Caco-2 (cell line): Measurements from ENCODE around the gene PROB1. TPM values are rescaled to one million over a fixed set of nuclear protein-coding genes. Genes with fewer than 3 reads are reported as not detected.

Source experiments
- BruUV-seq: library from RNA; stranded (reverse); fragments of 400-500 nt; replicated peaks from 2 replicates; lab custom pipeline; 2021; lab: Mats Ljungman, UMichigan
- CTCF ChIA-PET: fragments of 300-600 bp; sonication (Branson Sonifier 250); formaldehyde crosslinking; loops from one replicate; lab custom pipeline; 2022; ENCODE audit warnings: antibody characterized with exemption; lab: Charles Lee
- POLR2A ChIA-PET: fragments of 300-600 bp; sonication (Branson Sonifier 250); formaldehyde crosslinking; loops from one replicate; lab custom pipeline; 2022; ENCODE audit warnings: antibody characterized with exemption; lab: Charles Lee
- DNase-seq, 2 experiments: peaks; one replicate each; pipeline versions ENCODE4 v3.0.0 to v3.0.0-alpha.2; 2020 to 2022
- H3K27me3 ChIP-seq: replicated peaks from 2 replicates; pipeline ENCODE4 v1.6.0; 2011; ENCODE audit warnings: low read length; ENCODE audit not compliant: control insufficient read depth, insufficient read depth
- H3K36me3 ChIP-seq: 2 replicates; pipeline ENCODE4 v1.5.1; 2011; ENCODE audit warnings: low read length; ENCODE audit not compliant: control insufficient read depth, insufficient read depth
- H3K4me1 ChIP-seq: fragments of 250-450 bp; sonication (Bioruptor Pico); 2 replicates; pipeline ENCODE4 v1.5.1; 2020; ENCODE audit warnings: mild to moderate bottlenecking
- H3K4me3 ChIP-seq: 2 replicates; pipeline ENCODE4 v1.5.1; 2011; ENCODE audit warnings: low read depth, mild to moderate bottlenecking, control low read depth, low read length
- H3K9me3 ChIP-seq: fragments of 250-450 bp; sonication (Bioruptor Pico); 2 replicates; pipeline ENCODE4 v1.5.1; 2020; ENCODE audit warnings: mild to moderate bottlenecking, moderate library complexity
- H3K27ac Mint-ChIP-seq: one replicate; pipeline ENCODE4 v1.8.0; 2022; ENCODE audit warnings: mixed read lengths; ENCODE audit not compliant: unreplicated experiment
- H3K27me3 Mint-ChIP-seq: one replicate; pipeline ENCODE4 v1.8.0; 2022; ENCODE audit warnings: mixed read lengths; ENCODE audit not compliant: insufficient read depth, unreplicated experiment
- H3K36me3 Mint-ChIP-seq: one replicate; pipeline ENCODE4 v1.8.0; 2022; ENCODE audit warnings: mild to moderate bottlenecking, mixed read lengths; ENCODE audit not compliant: insufficient read depth, unreplicated experiment
- H3K4me1 Mint-ChIP-seq: one replicate; pipeline ENCODE4 v1.8.0; 2022; ENCODE audit warnings: low read depth, mixed read lengths; ENCODE audit not compliant: unreplicated experiment
- H3K4me3 Mint-ChIP-seq: one replicate; pipeline ENCODE4 v1.8.0; 2022; ENCODE audit warnings: mild to moderate bottlenecking, moderate library complexity, mixed read lengths; ENCODE audit not compliant: unreplicated experiment
- H3K9me3 Mint-ChIP-seq: one replicate; pipeline ENCODE4 v1.8.0; 2022; ENCODE audit warnings: mixed read lengths; ENCODE audit not compliant: unreplicated experiment
- CTCF ChIP-seq, 2 experiments: fragments of 200-600 bp in 1 of 2; IDR thresholded peaks; 1 replicate in 1 of 2; 2 replicates in 1 of 2; pipeline versions ENCODE4 v1.5.1 to v1.8.0; 2011 to 2022; ENCODE audit warnings: antibody characterized with exemption in 1 of 2, control low read depth in 1 of 2, inconsistent platforms in 1 of 2, low read depth in 1 of 2, low read length in 1 of 2, mild to moderate bottlenecking in 1 of 2, moderate library complexity in 1 of 2; ENCODE audit not compliant: insufficient read depth in 1 of 2, severe bottlenecking in 1 of 2, unreplicated experiment in 1 of 2
- intact Hi-C: fragments of 100-400 bp; cut with micrococcal nuclease; formaldehyde crosslinking; loops from one replicate; pipeline ENCODE4 v1.10.0; 2022; ENCODE audit not compliant: unreplicated experiment
- total RNA-seq: library from RNA; stranded (reverse); gene quantifications from 2 replicates; pipeline ENCODE4 v1.2.3, GENCODE V29; 2022

PROB1 gene
- total RNA-seq, 1 experiment from 2014 or later: 2.7 TPM

- H3K27me3 Mint-ChIP-seq: no peaks in the 10 kb centered on the region
- Histone ChIP-seq H3K9me3 (no peaks in the 10 kb centered on the region), H3K27me3 (no peaks in the 10 kb centered on the region), H3K4me3 (peak within 1 kb of the TSS; percentile 94), H3K4me1 (peaks cover 22% of the 10 kb centered on the region), H3K36me3 (no peaks in the 10 kb centered on the region)
- peak within 1 kb of the TSS; percentile 96 for H3K27ac Mint-ChIP-seq
- peaks cover 6% of the 10 kb centered on the region for H3K36me3 Mint-ChIP-seq
- intact Hi-C loops: loop anchor here (1.0 to 5.0 kb wide), 4 partner anchors 20 to 123 kb away; partner anchors contain the start of genes SPATA24 and UBE2D2
- peak within 1 kb of the TSS; percentile 99 for H3K4me3 Mint-ChIP-seq
- DNase-seq: peak; percentile 94
- H3K4me1 Mint-ChIP-seq: peaks cover 21% of the 10 kb centered on the region
- CTCF ChIA-PET: interaction anchor here (0.5 to 1.4 kb wide), 7 partner anchors 9 to 324 kb away, joined by 3 to 9 read pairs (median 4); no protein-coding TSS in a partner anchor
- no peaks in the 10 kb centered on the region for H3K9me3 Mint-ChIP-seq
- BruUV-seq: no TSS peak
- POLR2A ChIA-PET: interaction anchor here (0.6 to 1.4 kb wide), 11 partner anchors 9 to 1107 kb away, joined by 3 to 8 read pairs (median 4); partner anchors contain the start of genes PAIP2 and SPATA24
- TF ChIP-seq CTCF (IDR thresholded peaks at IDR 0.05; ENCODE audit: insufficient read depth in 1 of 2, low read depth in 1 of 2, low read length in 1 of 2, severe bottlenecking in 1 of 2, unreplicated experiment in 1 of 2): no peak
These were observed 44.4 kb upstream of the PROB1 start, which contains the start of gene DNAJC18 for GRCh38 chr5:139439013-139439903. DNAJC18 (minus strand) TSS chr5:139439525; CDS start chr5:139439445, 80 bp downstream.

- peak overlapping the region; percentile 94 for H3K4me3 ChIP-seq
- Mint-ChIP-seq H3K27ac (peak overlapping the region; percentile 96), H3K4me3 (peak overlapping the region; percentile 99), H3K9me3 (no peaks in the 10 kb centered on the region), H3K4me1 (peaks cover 21% of the 10 kb centered on the region), H3K36me3 (peaks cover 6% of the 10 kb centered on the region), H3K27me3 (no peaks in the 10 kb centered on the region)
- intact Hi-C loops: loop anchor here (1.0 to 5.0 kb wide), 4 partner anchors 20 to 124 kb away; partner anchors contain the start of genes SPATA24 and UBE2D2
- ChIA-PET POLR2A (interaction anchor here (0.6 to 1.4 kb wide), 5 partner anchors 8 to 1225 kb away, joined by 3 to 8 read pairs (median 4); no protein-coding TSS in a partner anchor), CTCF (interaction anchor here (0.5 to 1.4 kb wide), 2 partner anchors 8 to 136 kb away, joined by 3 to 4 read pairs; no protein-coding TSS in a partner anchor)
- BruUV-seq: no TSS peak
- no peaks in the 10 kb centered on the region for H3K9me3 ChIP-seq
- no peak for TF ChIP-seq CTCF (IDR thresholded peaks at IDR 0.05; ENCODE audit: insufficient read depth in 1 of 2, low read depth in 1 of 2, low read length in 1 of 2, severe bottlenecking in 1 of 2, unreplicated experiment in 1 of 2)
- no peak for DNase-seq
- no peaks in the 10 kb centered on the region for H3K27me3 ChIP-seq
- no peaks in the 10 kb centered on the region for H3K36me3 ChIP-seq
- peaks cover 22% of the 10 kb centered on the region for H3K4me1 ChIP-seq
These were observed 43.8 kb upstream of the PROB1 start for GRCh38 chr5:139438707-139439012.

- BruUV-seq: no TSS peak
- peaks cover 6% of the 10 kb centered on the region for H3K36me3 Mint-ChIP-seq
- no peaks in the 10 kb centered on the region for H3K9me3 ChIP-seq
- peaks cover 35% of the 10 kb centered on the region for H3K4me1 ChIP-seq
- H3K27me3 Mint-ChIP-seq: no peaks in the 10 kb centered on the region
- H3K27me3 ChIP-seq: no peaks in the 10 kb centered on the region
- H3K9me3 Mint-ChIP-seq: no peaks in the 10 kb centered on the region
- H3K4me1 Mint-ChIP-seq: peaks cover 27% of the 10 kb centered on the region
- H3K4me3 ChIP-seq: no peak overlapping the region
- no peak overlapping the region for H3K27ac Mint-ChIP-seq
- no peak for DNase-seq
- H3K36me3 ChIP-seq: no peaks in the 10 kb centered on the region
- TF ChIP-seq CTCF (IDR thresholded peaks at IDR 0.05; ENCODE audit: insufficient read depth in 1 of 2, low read depth in 1 of 2, low read length in 1 of 2, severe bottlenecking in 1 of 2, unreplicated experiment in 1 of 2): no peak
- CTCF ChIA-PET: no interaction called here
- H3K4me3 Mint-ChIP-seq: no peak overlapping the region
- POLR2A ChIA-PET: no interaction called here
- intact Hi-C loops: loop anchor here (5.0 kb wide), 1 partner anchor 127 kb away; the partner anchor contains the start of gene UBE2D2
These were observed 40.8 kb upstream of the PROB1 start for GRCh38 chr5:139435676-139436075.
